NCI-H2107 treated with DMSO at 0.1 percent for 48 hours (cell line): ENCODE measurements around the gene ZNF507.

ENCODE experiments used
- DNase-seq: peaks from one replicate; lab custom pipeline; 2025; ENCODE audit not compliant: unreplicated experiment; lab: John Stamatoyannopoulos, UW

ZNF507 gene

GRCh38 chr19:32345261-32346207 is at the start of gene ZNF507:
Gene ZNF507, plus strand, starts transcription at chr19:32345610. Its CDS starts 7,221 bp downstream, at chr19:32352831.
- DNase-seq: peak; percentile 27

- DNase-seq: no peak
Observed at GRCh38 chr19:32296694-32297093, 48.7 kb upstream of the ZNF507 start.

GRCh38 chr19:32302778-32303177 is 42.6 kb upstream of the ZNF507 start:
- no peak for DNase-seq

- no peak for DNase-seq
Observed at GRCh38 chr19:32303193-32303592, 42.2 kb upstream of the ZNF507 start.

GRCh38 chr19:32307591-32307990 is 37.8 kb upstream of the ZNF507 start:
- DNase-seq: no peak

GRCh38 chr19:32308431-32309077 is 36.9 kb upstream of the ZNF507 start:
- DNase-seq: no peak

GRCh38 chr19:32309711-32310390 is 35.6 kb upstream of the ZNF507 start:
- DNase-seq: no peak

GRCh38 chr19:32311371-32311770 is 34.0 kb upstream of the ZNF507 start:
- no peak for DNase-seq

- DNase-seq: no peak
Observed at GRCh38 chr19:32313569-32314265, 31.7 kb upstream of the ZNF507 start.

- DNase-seq: no peak
Observed at GRCh38 chr19:32316034-32316433, 29.4 kb upstream of the ZNF507 start.

GRCh38 chr19:32317086-32317485 is 28.3 kb upstream of the ZNF507 start:
- DNase-seq: no peak

- DNase-seq: peak; percentile 8
Observed at GRCh38 chr19:32318884-32319520, 26.4 kb upstream of the ZNF507 start.

GRCh38 chr19:32322541-32322940 is 22.9 kb upstream of the ZNF507 start:
- DNase-seq: no peak

GRCh38 chr19:32324631-32325285 is 20.7 kb upstream of the ZNF507 start:
- no peak for DNase-seq

- no peak for DNase-seq
Observed at GRCh38 chr19:32330213-32330857, 15.1 kb upstream of the ZNF507 start.

- no peak for DNase-seq
Observed at GRCh38 chr19:32333227-32333626, 12.2 kb upstream of the ZNF507 start.

- no peak for DNase-seq
Observed at GRCh38 chr19:32336259-32337083, 8.9 kb upstream of the ZNF507 start.

GRCh38 chr19:32337084-32337808 is 8.2 kb upstream of the ZNF507 start:
- DNase-seq: no peak
